HG02623 (cell line): ENCODE results near the gene ELN.
A peak's percentile ranks its signal among the peaks of the same experiment; 100 is the strongest.

ENCODE experiments used
- ATAC-seq: cut with Tn5 transposase; IDR thresholded peaks from one replicate; pipeline ENCODE4 v1.9.1; 2021; ENCODE audit warnings: moderate library complexity; ENCODE audit not compliant: unreplicated experiment

ELN gene

GRCh38 chr7:74059681-74060588 lies 32.0 kb downstream of the ELN start:
- ATAC-seq = no peak

- no peak for ATAC-seq
These were observed 34.0 kb downstream of the ELN start for GRCh38 chr7:74061840-74062539.

DNA sequence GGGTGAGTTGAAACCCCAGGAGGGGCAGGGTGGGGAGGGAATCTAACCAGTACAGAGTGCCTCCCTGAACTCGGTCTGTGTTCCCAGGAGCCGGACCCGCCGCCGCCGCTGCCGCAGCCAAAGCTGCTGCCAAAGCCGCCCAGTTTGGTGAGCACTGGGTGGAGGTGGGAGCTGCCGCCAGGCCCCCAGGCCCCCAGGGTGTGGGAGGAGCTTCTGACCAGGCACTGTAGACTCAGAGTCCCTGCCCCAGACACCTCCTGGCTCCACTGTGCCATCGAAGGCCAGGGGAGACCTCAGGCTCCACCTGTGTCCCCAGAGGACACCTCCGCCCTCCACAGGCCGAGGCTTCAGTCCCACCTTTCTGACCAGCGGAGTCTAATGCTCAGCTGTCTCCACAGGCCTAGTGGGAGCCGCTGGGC lies 35.3 kb downstream of the ELN start:
- ATAC-seq = no peak

DNA sequence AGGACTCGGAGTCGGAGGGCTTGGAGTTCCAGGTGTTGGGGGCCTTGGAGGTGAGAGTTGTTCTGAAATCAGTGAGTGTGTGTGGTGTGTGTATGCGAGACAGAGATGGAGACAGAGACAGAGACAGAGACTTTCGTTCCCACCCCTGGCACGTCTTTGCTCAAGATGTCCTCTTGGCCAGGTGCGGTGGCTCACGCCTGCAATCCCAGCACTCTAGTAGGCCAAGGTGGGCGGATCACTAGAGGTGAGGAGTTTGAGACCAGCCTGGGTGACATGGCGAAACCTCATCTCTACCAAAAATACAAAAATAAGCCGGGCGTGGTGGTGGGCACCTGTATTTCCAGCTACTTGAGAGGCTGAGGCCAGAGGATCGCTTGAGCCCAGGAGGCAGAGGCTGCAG lies 35.7 kb downstream of the ELN start:
- ATAC-seq = no peak

GRCh38 chr7:74064696-74065095 lies 36.7 kb downstream of the ELN start:
- no peak for ATAC-seq

DNA sequence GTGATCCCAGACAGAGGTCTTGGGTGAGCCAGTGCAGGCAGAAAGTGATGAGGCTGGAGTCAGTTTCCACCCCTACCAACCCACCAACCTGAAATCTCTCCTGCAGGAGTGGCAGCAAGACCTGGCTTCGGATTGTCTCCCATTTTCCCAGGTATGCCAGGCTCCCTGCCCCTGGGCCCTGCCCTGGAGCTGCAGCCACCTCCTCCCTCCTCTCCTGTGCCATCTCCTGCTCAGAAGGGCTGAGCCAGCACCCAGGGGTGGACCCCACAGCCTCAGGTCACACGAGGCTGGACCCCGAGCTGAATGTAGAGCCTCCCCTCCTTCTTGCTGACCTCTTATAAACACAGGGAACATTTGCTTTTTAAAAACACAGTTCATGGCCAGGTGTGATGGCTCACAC lies 38.7 kb downstream of the ELN start:
- no peak for ATAC-seq

GRCh38 chr7:74068378-74069085 lies 40.6 kb downstream of the ELN start:
- no peak for ATAC-seq

DNA sequence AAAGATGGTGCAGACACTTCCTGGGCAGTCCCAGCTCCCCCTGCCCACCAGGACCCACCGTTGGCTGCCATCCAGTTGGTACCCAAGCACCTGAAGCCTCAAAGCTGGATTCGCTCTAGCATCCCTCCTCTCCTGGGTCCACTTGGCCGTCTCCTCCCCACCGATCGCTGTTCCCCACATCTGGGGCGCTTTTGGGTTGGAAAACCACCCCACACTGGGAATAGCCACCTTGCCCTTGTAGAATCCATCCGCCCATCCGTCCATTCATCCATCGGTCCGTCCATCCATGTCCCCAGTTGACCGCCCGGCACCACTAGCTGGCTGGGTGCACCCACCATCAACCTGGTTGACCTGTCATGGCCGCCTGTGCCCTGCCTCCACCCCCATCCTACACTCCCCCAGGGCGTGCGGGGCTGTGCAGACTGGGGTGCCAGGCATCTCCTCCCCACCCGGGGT lies 41.1 kb downstream of the ELN start:
- no peak for ATAC-seq

DNA sequence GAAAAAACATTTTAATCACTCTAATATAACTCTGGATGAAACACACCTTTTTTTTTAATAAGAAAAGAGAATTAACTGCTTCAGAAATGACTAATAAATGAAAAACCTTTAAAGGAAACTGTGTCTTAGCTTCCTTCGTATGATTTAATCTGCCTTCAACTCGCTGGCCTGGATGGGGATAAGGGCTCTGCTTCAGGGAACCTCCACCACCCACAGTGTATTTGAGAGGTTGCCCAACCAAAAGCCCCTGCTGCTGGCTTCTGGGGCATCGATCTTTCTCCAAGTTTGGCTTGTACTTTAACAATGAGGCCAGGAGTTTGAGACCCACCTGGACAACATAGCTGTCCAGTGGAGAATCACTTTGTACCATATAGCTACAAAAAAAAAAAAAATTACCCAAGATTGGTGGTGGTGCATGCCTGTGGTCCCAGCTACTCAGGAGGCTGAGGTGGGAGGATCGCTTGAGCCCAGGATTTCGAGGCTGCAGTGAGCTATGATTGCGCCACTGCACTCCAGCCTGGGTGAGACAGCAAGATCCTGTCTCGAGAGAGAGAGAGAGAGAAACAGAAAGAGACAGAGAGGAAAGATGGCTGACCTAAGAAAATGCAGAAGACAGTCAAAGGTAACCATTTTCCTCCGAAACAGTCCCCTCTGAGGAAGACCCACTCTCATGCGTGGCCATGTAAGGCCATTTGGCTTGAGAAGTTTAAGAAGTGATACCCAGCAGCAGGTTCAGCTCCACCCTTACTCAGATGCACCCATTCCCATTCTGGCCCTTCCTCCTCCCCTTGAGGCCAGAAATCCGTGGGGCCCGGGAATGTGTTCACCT lies 42.0 kb downstream of the ELN start:
- no peak for ATAC-seq

DNA sequence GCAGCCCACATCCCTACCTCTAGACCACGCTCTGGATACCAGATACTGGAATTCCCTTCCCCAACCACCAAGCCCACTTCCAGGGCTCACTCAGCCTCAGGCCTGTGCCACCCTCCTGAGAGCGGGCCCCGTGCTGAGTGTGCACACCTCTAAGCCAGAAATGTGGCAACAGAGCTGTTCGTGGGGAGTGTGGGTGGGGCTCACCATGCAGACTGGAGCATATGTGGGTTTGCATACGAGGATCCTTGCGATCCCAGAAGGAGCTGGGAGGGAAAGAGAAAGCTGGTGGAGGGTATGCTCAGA lies 42.6 kb downstream of the ELN start:
- ATAC-seq = no peak

DNA sequence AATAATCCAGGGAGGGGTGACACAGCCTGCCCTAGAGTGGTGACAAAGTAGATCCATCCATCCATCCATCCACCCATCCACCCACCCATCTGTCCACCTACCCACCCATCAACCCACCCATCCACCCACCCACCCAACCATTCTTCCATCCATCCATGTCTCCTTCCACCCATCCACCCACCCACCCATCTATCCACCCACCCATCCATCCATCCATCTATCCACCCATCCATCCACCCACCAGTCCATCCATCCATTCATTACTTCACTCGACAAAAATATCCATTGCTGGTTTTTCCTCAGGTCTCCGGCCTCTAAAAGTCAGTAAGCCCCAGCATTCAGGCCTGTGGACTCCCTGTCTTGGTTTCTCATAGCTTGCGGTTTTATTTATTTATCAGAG lies 43.1 kb downstream of the ELN start:
- ATAC-seq = no peak

DNA sequence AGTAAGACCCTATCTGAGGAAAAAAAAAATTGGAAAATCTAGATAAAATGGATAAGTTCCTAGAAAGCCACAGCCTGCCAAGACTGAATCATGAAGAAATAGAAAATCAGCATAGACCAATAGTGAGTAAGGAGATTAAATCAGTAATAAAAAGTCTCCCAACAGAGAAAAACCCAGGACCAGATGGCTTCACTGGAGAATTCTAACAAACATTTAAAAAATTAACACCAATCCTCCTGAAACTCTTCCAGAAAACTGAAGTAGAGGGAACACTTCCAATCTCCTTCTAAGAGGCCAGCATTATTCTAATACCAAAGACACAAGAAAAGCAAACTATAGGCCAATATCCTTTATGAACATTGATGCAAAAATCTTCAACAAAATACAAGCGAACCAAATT lies 46.8 kb downstream of the ELN start:
- no peak for ATAC-seq

- no peak for ATAC-seq
These were observed 50.5 kb downstream of the ELN start for GRCh38 chr7:74078461-74078860.

DNA sequence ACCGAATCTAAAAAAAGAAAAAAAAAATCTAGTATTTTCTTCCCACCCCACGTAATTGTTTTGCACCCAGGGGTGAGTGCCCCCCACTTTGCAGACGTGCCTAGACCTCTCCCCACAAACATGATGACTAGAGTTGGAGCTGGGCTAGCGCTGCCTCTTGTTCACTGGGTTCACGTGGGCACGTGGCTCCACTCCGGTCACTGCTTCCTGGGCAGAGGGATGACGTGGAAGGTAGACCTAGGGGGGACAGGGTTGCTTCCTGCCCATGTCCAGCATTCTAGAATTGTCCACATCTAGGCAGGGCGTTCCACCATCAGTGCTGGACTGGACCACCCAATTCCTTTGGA lies 54.8 kb downstream of the ELN start:
- no peak for ATAC-seq

DNA sequence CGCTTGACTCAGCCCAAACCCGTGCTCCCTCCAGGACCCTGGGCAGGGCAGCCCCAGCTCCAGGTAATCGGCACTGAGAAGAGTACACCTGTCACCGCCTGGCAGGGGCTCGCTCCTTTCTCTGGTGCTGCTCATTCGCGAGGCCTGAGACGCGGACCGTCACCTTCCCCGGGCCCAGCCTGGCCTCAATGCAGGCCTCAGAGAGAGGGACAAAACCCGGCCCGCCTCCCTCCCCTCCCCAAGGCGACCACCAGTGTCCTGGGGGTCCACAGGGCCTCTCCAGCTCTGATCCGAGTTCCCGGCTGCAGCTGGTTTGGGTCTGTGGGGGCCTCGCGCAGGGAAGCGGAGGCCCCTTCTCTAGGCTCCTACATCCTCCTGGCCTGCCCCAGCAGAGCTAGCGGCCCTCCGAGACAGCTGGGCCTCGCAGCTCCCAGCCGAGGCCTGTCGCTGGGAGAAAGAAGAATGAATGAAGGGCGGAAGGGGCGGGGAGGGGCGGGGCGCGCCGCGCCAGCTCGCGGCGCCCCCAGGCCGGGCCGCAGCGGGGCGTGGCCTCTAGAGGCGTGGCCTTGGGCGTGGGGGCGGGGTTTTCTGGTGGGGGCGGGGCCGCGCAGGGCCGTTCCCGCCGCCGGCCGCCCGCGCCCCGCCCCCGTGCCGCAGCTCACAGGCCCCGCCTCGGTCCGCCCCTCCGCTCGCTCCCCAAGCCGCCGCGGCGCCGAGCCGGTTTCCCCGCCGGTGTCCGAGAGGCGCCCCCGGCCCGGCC lies 55.3 kb downstream of the ELN start, which contains the start of gene LIMK1:
Gene LIMK1, plus strand, starts transcription at position 688 of the 760 bp plus-strand sequence. CDS start 187 bp downstream, outside the sequence.
- peak; percentile 69 for ATAC-seq

DNA sequence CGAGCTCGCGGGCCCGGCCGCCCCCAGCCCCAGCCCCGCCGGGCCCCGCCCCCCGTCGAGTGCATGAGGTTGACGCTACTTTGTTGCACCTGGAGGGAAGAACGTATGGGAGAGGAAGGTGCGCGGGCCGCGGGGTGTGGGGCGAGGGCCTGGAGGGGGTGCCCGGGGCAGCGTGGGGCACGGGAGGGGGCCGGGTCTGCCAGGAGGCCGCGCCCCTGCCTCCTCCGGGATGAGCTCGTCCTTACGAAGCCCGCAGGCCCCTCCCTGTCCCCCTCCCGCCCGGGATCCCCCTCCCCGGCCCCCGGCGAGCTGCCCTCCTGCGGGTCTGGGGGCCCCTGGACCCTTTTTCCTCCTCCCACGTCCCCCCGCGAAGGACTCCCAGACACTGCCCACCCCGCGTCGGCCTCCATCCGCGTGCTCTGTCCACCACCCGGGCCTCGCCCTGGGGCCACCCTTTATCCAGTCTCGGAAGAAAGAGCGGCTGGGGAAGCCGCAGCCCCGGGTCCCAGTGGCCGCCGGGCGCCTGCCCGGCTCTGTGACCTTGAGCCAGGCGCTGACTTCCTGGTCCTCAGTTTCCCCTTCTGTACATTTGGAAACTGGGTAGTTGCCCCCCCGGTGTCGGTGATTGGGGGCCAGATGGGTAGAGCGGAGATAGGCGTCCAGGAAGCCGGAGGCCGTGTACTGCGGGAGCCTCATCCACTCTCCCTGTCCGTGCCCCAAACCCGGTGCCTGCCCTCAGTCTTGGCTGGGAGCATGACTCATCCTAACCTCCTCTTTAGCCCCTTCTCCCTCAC lies 56.2 kb downstream of the ELN start:
- ATAC-seq = peak; percentile 54

- no peak for ATAC-seq
These were observed 57.0 kb downstream of the ELN start for GRCh38 chr7:74084722-74085578.

GRCh38 chr7:74087791-74088453 lies 59.9 kb downstream of the ELN start:
- no peak for ATAC-seq
